Natural killer cell (primary cell): Measurements from ENCODE around the gene MGLL. TPM values are rescaled to one million over a fixed set of nuclear protein-coding genes. Genes with fewer than 3 reads are reported as not detected.
A peak's percentile ranks its signal among the peaks of the same experiment; 100 is the strongest.

Experiments
- ATAC-seq, 3 donors: fragments of 150-1000 bp in 2 of 3; fragments of 200-7000 bp in 1 of 3; cut with Tn5 transposase; 1 replicate in 1 of 3; 2 replicates in 2 of 3; pipeline ENCODE4 v1.10.0; 2021; ENCODE audit warnings: mild to moderate bottlenecking in 2 of 3, moderate library complexity in 2 of 3
- DNase-seq, 2 donors: peaks; one replicate each; pipeline versions ENCODE4 v3.0.0 to v3.0.0-alpha.2; 2013 to 2021; ENCODE audit warnings: mixed read lengths in 1 of 2
- H3K27ac ChIP-seq: one replicate; pipeline ENCODE4 v1.5.1; 2013; ENCODE audit warnings: mild to moderate bottlenecking, low read length
- H3K27me3 ChIP-seq: one replicate; pipeline ENCODE4 v1.6.1; 2013; ENCODE audit warnings: low read length; ENCODE audit not compliant: control insufficient read depth, insufficient read depth
- H3K36me3 ChIP-seq: one replicate; pipeline ENCODE4 v1.6.1; 2013; ENCODE audit warnings: low read length; ENCODE audit not compliant: control insufficient read depth, insufficient read depth
- H3K4me1 ChIP-seq: one replicate; pipeline ENCODE4 v1.6.1; 2013; ENCODE audit warnings: low read length; ENCODE audit not compliant: control insufficient read depth, insufficient read depth
- H3K4me3 ChIP-seq: one replicate; pipeline ENCODE4 v1.5.1; 2013; ENCODE audit warnings: low read length
- H3K9me3 ChIP-seq: one replicate; pipeline ENCODE4 v1.6.1; 2013; ENCODE audit warnings: low read length; ENCODE audit not compliant: control insufficient read depth, insufficient read depth
- H3K27ac Mint-ChIP-seq, 2 donors: one replicate each; pipeline ENCODE4 v1.8.0; 2022; ENCODE audit warnings: mild to moderate bottlenecking in 2 of 2, mixed read lengths in 2 of 2, moderate library complexity in 1 of 2
- H3K27me3 Mint-ChIP-seq, 2 donors: one replicate each; pipeline ENCODE4 v1.8.0; 2022; ENCODE audit warnings: low read depth in 2 of 2, mixed read lengths in 2 of 2
- H3K36me3 Mint-ChIP-seq: one replicate; pipeline ENCODE4 v1.8.0; 2022; ENCODE audit warnings: mixed read lengths
- H3K4me1 Mint-ChIP-seq, 2 donors: one replicate each; pipeline ENCODE4 v1.8.0; 2022; ENCODE audit warnings: mixed read lengths in 2 of 2
- H3K4me3 Mint-ChIP-seq: one replicate; pipeline ENCODE4 v1.8.0; 2022; ENCODE audit warnings: mild to moderate bottlenecking, moderate library complexity, mixed read lengths
- H3K9me3 Mint-ChIP-seq, 2 donors: one replicate each; pipeline ENCODE4 v1.8.0; 2022; ENCODE audit warnings: mixed read lengths in 2 of 2
- WGBS: methylation state at CpG from one replicate; pipeline ENCODE4 v1.1.7; 2013; ENCODE audit warnings: missing lambda C conversion rate; ENCODE audit not compliant: insufficient coverage; 5-methylcytosine and 5-hydroxymethylcytosine counted together
- intact Hi-C: fragments of 100-400 bp; cut with micrococcal nuclease; formaldehyde crosslinking; loops from one replicate; pipeline ENCODE4 v1.14.2; 2022
- total RNA-seq, 4 donors: library from RNA; stranded (reverse); fragments of 120-200 nt in 1 of 4; gene quantifications; one replicate each; pipeline versions ENCODE4 v1.2.3 to v1.2.4, GENCODE V29; 2013 to 2022
- TF ChIP-seq, protein P1 (sequence below): fragments of 200-600 bp; IDR thresholded peaks from one replicate; pipeline ENCODE4 v1.8.0; 2022; ENCODE audit warnings: antibody characterized with exemption

Gene MGLL
- total RNA-seq, 3 donors from 2014 or later (not counting 1 experiment from before 2014, with no cell fraction given): 2.7 to 4.6 (median 3.0) TPM

DNA sequence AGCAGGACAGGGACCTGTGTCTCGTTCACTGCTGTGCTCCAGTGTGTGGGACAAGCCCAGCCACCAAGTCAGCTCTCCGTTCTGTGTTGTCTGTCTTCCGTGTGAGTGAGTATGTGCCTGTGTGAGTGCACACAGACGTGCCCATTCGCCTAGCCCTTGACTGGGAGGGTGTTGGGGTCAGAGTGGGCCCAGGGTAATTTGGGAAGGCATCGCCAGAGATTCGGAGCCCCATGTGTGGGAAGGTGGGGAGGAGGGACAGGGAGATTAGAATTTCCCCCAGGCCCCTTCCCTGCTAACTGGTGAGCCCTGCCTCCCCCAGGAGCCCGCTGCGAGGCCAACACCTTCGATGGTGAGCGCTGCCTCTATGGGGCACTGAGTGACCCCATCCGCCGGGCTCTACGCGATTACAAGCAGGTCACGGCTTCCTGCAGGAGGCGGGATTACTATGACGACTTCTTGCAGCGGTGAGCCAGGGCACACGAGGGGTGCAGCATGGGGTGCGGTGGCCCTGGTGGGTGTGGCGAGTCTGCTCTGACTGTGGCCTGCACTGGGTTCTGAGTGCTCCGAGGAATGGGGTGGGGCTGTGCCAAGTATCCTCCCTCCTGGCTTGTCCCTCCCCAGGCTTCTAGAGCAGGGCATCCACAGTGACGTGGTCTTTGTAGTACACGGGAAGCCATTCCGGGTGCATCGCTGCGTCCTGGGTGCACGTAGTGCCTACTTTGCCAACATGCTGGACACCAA is 146.5 kb downstream of the MGLL start:
- H3K9me3 Mint-ChIP-seq: no peaks in the 10 kb centered on the region
- peak overlapping the region; percentile 37 for H3K4me3 Mint-ChIP-seq
- peaks cover 27% of the 10 kb centered on the region for H3K36me3 ChIP-seq
- H3K27me3 ChIP-seq: no peaks in the 10 kb centered on the region
- H3K9me3 ChIP-seq: no peaks in the 10 kb centered on the region
- peaks cover 22 to 44% of the 10 kb centered on the region in 2 donors for H3K4me1 Mint-ChIP-seq
- no peaks in the 10 kb centered on the region for H3K36me3 Mint-ChIP-seq
- ATAC-seq (no peak), DNase-seq (peak in 1 of 2 donors; percentile 12)
- no peaks in the 10 kb centered on the region for H3K27me3 Mint-ChIP-seq
- H3K27ac Mint-ChIP-seq: peak overlapping the region; percentile 14 to 96
- TF ChIP-seq, protein P1, sequence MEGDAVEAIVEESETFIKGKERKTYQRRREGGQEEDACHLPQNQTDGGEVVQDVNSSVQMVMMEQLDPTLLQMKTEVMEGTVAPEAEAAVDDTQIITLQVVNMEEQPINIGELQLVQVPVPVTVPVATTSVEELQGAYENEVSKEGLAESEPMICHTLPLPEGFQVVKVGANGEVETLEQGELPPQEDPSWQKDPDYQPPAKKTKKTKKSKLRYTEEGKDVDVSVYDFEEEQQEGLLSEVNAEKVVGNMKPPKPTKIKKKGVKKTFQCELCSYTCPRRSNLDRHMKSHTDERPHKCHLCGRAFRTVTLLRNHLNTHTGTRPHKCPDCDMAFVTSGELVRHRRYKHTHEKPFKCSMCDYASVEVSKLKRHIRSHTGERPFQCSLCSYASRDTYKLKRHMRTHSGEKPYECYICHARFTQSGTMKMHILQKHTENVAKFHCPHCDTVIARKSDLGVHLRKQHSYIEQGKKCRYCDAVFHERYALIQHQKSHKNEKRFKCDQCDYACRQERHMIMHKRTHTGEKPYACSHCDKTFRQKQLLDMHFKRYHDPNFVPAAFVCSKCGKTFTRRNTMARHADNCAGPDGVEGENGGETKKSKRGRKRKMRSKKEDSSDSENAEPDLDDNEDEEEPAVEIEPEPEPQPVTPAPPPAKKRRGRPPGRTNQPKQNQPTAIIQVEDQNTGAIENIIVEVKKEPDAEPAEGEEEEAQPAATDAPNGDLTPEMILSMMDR: no peak
- 96% methylated on average over 29 of the region's 29 CpGs for WGBS
- peaks cover 27% of the 10 kb centered on the region for H3K4me1 ChIP-seq
- no peak overlapping the region for H3K4me3 ChIP-seq
- H3K27ac ChIP-seq: no peak overlapping the region
- intact Hi-C loops: no loop called here

DNA sequence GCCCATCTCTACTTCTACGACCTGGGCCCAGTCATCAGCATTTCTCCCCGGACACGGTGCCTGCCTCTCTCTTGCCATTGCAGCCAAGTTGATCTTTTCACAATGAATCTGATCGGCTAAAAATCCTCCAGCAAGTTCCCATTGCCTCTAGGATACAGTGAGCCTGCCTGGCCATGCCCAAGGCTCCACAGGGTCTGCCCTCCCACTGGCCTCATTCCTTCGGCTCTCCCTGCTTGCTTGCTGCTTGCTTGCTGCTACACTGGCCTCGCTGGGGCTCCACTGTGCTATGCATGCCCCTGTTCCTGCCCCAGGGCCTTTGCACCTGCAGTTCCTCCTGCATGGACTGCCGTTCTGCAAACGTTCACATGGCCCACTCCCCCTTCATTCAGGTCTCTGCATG is 147.5 kb downstream of the MGLL start:
- H3K27me3 ChIP-seq: no peaks in the 10 kb centered on the region
- ATAC-seq (no peak), DNase-seq (peak in 1 of 2 donors; percentile 11)
- WGBS: 93% methylated on average over 8 of the region's 8 CpGs
- peaks cover 22 to 44% of the 10 kb centered on the region in 2 donors for H3K4me1 Mint-ChIP-seq
- no peak overlapping the region for H3K27ac ChIP-seq
- peak overlapping the region; percentile 50 to 96 for H3K27ac Mint-ChIP-seq
- H3K4me1 ChIP-seq: peaks cover 27% of the 10 kb centered on the region
- H3K27me3 Mint-ChIP-seq: no peaks in the 10 kb centered on the region
- peaks cover 24% of the 10 kb centered on the region for H3K36me3 ChIP-seq
- H3K9me3 ChIP-seq: no peaks in the 10 kb centered on the region
- no peak overlapping the region for H3K4me3 ChIP-seq
- H3K4me3 Mint-ChIP-seq: peak overlapping the region; percentile 92
- TF ChIP-seq, protein P1: no peak
- H3K9me3 Mint-ChIP-seq: no peaks in the 10 kb centered on the region
- intact Hi-C loops: no loop called here
- H3K36me3 Mint-ChIP-seq: no peaks in the 10 kb centered on the region

DNA sequence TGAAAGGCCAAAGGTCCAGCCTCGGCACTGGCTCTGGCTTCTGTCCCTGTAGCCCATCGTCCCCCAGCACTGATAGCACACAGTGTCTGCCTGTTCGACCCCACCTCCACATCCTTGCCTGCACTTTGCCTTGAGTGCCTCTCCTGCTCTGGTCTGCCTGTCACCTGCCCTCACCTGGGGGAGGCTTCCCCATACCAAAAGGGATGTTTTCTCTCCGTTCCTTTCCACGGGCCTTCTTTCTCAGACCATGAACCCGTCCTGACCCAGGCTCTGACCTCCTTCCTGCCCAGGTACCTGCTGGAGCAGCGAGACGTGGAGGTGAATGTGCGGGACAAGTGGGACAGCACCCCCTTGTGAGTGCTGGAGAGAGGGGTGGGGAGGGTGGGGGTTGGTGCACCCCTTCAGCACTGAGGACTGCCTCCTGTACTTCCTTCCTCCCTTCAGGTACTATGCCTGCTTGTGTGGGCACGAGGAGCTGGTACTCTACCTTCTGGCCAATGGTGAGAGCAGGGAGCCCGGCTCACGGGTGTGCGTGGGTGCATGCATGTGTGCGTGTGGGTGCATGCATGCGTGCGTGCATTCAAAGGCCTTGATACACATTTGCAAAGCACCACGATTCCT is 148.1 kb downstream of the MGLL start:
- intact Hi-C loops: no loop called here
- H3K4me1 ChIP-seq: peaks cover 27% of the 10 kb centered on the region
- peak overlapping the region; percentile 50 to 96 for H3K27ac Mint-ChIP-seq
- peaks cover 24% of the 10 kb centered on the region for H3K36me3 ChIP-seq
- H3K4me1 Mint-ChIP-seq: peaks cover 22 to 44% of the 10 kb centered on the region in 2 donors
- H3K9me3 ChIP-seq: no peaks in the 10 kb centered on the region
- H3K36me3 Mint-ChIP-seq: no peaks in the 10 kb centered on the region
- no peak overlapping the region for H3K4me3 ChIP-seq
- H3K27me3 ChIP-seq: no peaks in the 10 kb centered on the region
- peak in 1 of 2 donors; percentile 45 for DNase-seq
- H3K4me3 Mint-ChIP-seq: peak overlapping the region; percentile 92
- TF ChIP-seq, protein P1: no peak
- no peak overlapping the region for H3K27ac ChIP-seq
- WGBS: 85% methylated on average over 17 of the region's 17 CpGs
- ATAC-seq: no peak
- no peaks in the 10 kb centered on the region for H3K27me3 Mint-ChIP-seq
- H3K9me3 Mint-ChIP-seq: no peaks in the 10 kb centered on the region
